Keratinocyte (primary cell): Measurements from ENCODE around the gene FIBIN. TPM values are rescaled to one million over a fixed set of nuclear protein-coding genes. Genes with fewer than 3 reads are reported as not detected.

Experiments used
- DNase-seq: peaks from one replicate; pipeline ENCODE4 v3.0.0-alpha.2; 2011; ENCODE audit warnings: low read depth, missing footprints, low spot score
- FAIRE-seq: peaks from 2 replicates; lab custom pipeline; 2011; peaks lifted over from hg19 to GRCh38; lab: Jason Lieb, UNC
- H2AFZ ChIP-seq: 2 replicates; pipeline ENCODE4 v1.6.0; 2012; ENCODE audit warnings: low read length, control low read depth, inconsistent platforms; ENCODE audit not compliant: control insufficient read depth
- H3K27ac ChIP-seq: 2 replicates; pipeline ENCODE4 v1.5.1; 2011; ENCODE audit warnings: low read length; ENCODE audit not compliant: control insufficient read depth, insufficient read depth
- H3K27me3 ChIP-seq: 3 replicates; pipeline ENCODE4 v1.6.0; 2011; ENCODE audit warnings: low read length; ENCODE audit not compliant: control insufficient read depth, insufficient read depth; ENCODE audit errors: extremely low read depth
- H3K36me3 ChIP-seq, 2 experiments: 2 replicates in 1 of 2; 3 replicates in 1 of 2; pipeline ENCODE4 v1.5.1; 2011; ENCODE audit warnings: low read length in 2 of 2, mild to moderate bottlenecking in 1 of 2; ENCODE audit not compliant: control insufficient read depth in 2 of 2, insufficient read depth in 2 of 2; ENCODE audit errors: extremely low read depth in 1 of 2
- H3K4me1 ChIP-seq: 3 replicates; pipeline ENCODE4 v1.5.1; 2011; ENCODE audit warnings: low read length; ENCODE audit not compliant: control insufficient read depth, insufficient read depth; ENCODE audit errors: extremely low read depth
- H3K4me2 ChIP-seq: 3 replicates; pipeline ENCODE4 v1.6.0; 2011; ENCODE audit warnings: low read depth, low read length; ENCODE audit not compliant: control insufficient read depth, insufficient read depth; ENCODE audit errors: extremely low read depth
- H3K4me3 ChIP-seq, 3 experiments: fragments of 200-600 bp in 1 of 3; sonication (generic) in 1 of 3; 2 replicates in 2 of 3; 3 replicates in 1 of 3; pipeline ENCODE4 v1.5.1; 2011 to 2016; ENCODE audit warnings: low read length in 3 of 3, mild to moderate bottlenecking in 3 of 3, control low read depth in 2 of 3, inconsistent platforms in 1 of 3, low read depth in 1 of 3, mixed read lengths in 1 of 3, mixed run types in 1 of 3, moderate library complexity in 1 of 3; ENCODE audit not compliant: control insufficient read depth in 2 of 3, insufficient read depth in 2 of 3; ENCODE audit errors: extremely low read depth in 1 of 3
- H3K79me2 ChIP-seq: 2 replicates; pipeline ENCODE4 v1.6.0; 2012; ENCODE audit warnings: low read length; ENCODE audit not compliant: control insufficient read depth, insufficient read depth
- H3K9ac ChIP-seq: 3 replicates; pipeline ENCODE4 v1.6.0; 2011; ENCODE audit warnings: low read length; ENCODE audit not compliant: control insufficient read depth, insufficient read depth; ENCODE audit errors: extremely low read depth
- H3K9me1 ChIP-seq: 3 replicates; pipeline ENCODE4 v1.6.0; 2011; ENCODE audit warnings: low read length; ENCODE audit not compliant: control insufficient read depth, insufficient read depth; ENCODE audit errors: extremely low read depth
- H3K9me3 ChIP-seq: 2 replicates; pipeline ENCODE4 v1.5.1; 2012; ENCODE audit warnings: low read depth, low read length; ENCODE audit not compliant: control insufficient read depth
- H4K20me1 ChIP-seq: 3 replicates; pipeline ENCODE4 v1.6.0; 2011; ENCODE audit warnings: low read length; ENCODE audit not compliant: control insufficient read depth, insufficient read depth; ENCODE audit errors: extremely low read depth
- CTCF ChIP-seq, 3 experiments: IDR thresholded peaks in 1 of 3; conservative IDR thresholded peaks in 1 of 3; optimal IDR thresholded peaks in 1 of 3; 2 replicates in 2 of 3; 3 replicates in 1 of 3; pipeline versions ENCODE3 to v1.5.1; 2011; ENCODE audit warnings: low read length in 3 of 3, mild to moderate bottlenecking in 3 of 3, moderate library complexity in 2 of 3, control low read depth in 1 of 3, inconsistent platforms in 1 of 3; ENCODE audit not compliant: insufficient read depth in 2 of 3; ENCODE audit errors: extremely low read depth in 1 of 3
- EZH2 ChIP-seq: IDR thresholded peaks from one replicate; pipeline ENCODE4 v1.6.1; 2012; ENCODE audit warnings: inconsistent platforms, mild to moderate bottlenecking, low read length, moderate library complexity
- dilution Hi-C: fragments of 300-500 bp; cut with MboI; formaldehyde crosslinking; loops from one replicate; pipeline ENCODE4 v1.7.0; 2020; ENCODE audit warnings: low sequenced_read_pairs; ENCODE audit not compliant: extremely low pct_ligation_motif_present
- polyA plus RNA-seq, 5 experiments: library from polyadenylated mRNA; depleted of rRNA in 3 of 5; stranded (reverse) in 3 of 5; stranded (forward) in 1 of 5; unstranded in 1 of 5; fragments of >200 nt; gene quantifications; 1 replicate in 1 of 5; 2 replicates in 3 of 5; 3 replicates in 1 of 5; pipeline versions ENCODE4 v1.2.1 to v1.2.3, GENCODE V29; 2011 to 2012; ENCODE audit warnings: missing spikeins in 2 of 5, low read depth in 1 of 5, low replicate concordance in 1 of 5

Gene FIBIN
- polyA plus RNA-seq, 1 donor (not counting 4 experiments of a cell fraction or from before 2014, with no cell fraction given) = 0.30 TPM

- TF ChIP-seq EZH2 (no peak), CTCF (optimal IDR thresholded peaks at IDR 0.05 in 1 of 3, IDR thresholded peaks at IDR 0.05 in 1 of 3, conservative IDR thresholded peaks at IDR 0.05 in 1 of 3; ENCODE audit: extremely low read depth in 1 of 3, insufficient read depth in 2 of 3, low read length in 3 of 3) (no peak)
- H3K9me1 ChIP-seq = no peaks in the 10 kb centered on the region
- no peaks in the 10 kb centered on the region for H3K27me3 ChIP-seq
- no peak overlapping the region for H3K4me2 ChIP-seq
- no peak overlapping the region for H3K27ac ChIP-seq
- H4K20me1 ChIP-seq = no peaks in the 10 kb centered on the region
- no peak overlapping the region for H3K9ac ChIP-seq
- FAIRE-seq = no peak
- no peak overlapping the region for H3K4me3 ChIP-seq
- no peak for DNase-seq
- H3K36me3 ChIP-seq = no peaks in the 10 kb centered on the region
- dilution Hi-C loops = no loop called here
- H3K9me3 ChIP-seq = no peaks in the 10 kb centered on the region
- H2AFZ ChIP-seq = no peak overlapping the region
- no peaks in the 10 kb centered on the region for H3K79me2 ChIP-seq
- H3K4me1 ChIP-seq = no peaks in the 10 kb centered on the region
Measured at GRCh38 chr11:26985943-26986342, 8.0 kb upstream of the FIBIN start.

- FAIRE-seq (no peak), DNase-seq (no peak)
- no peaks in the 10 kb centered on the region for H4K20me1 ChIP-seq
- no peaks in the 10 kb centered on the region for H3K4me1 ChIP-seq
- dilution Hi-C loops = no loop called here
- H3K9ac ChIP-seq = no peak overlapping the region
- no peak overlapping the region for H3K4me3 ChIP-seq
- H3K9me3 ChIP-seq = no peaks in the 10 kb centered on the region
- H3K27me3 ChIP-seq = no peaks in the 10 kb centered on the region
- H3K9me1 ChIP-seq = no peaks in the 10 kb centered on the region
- no peaks in the 10 kb centered on the region for H3K79me2 ChIP-seq
- H3K4me2 ChIP-seq = no peak overlapping the region
- no peaks in the 10 kb centered on the region for H3K36me3 ChIP-seq
- H2AFZ ChIP-seq = no peak overlapping the region
- no peak overlapping the region for H3K27ac ChIP-seq
- TF ChIP-seq EZH2 (no peak), CTCF (optimal IDR thresholded peaks at IDR 0.05 in 1 of 3, IDR thresholded peaks at IDR 0.05 in 1 of 3, conservative IDR thresholded peaks at IDR 0.05 in 1 of 3; ENCODE audit: extremely low read depth in 1 of 3, insufficient read depth in 2 of 3, low read length in 3 of 3) (no peak)
Measured at GRCh38 chr11:26987272-26987671, 6.6 kb upstream of the FIBIN start.
